G401.6 (cell line): Measurements from ENCODE around the gene ARPIN.
"Not testable (repeated sequence)": the region's sequence is repeated elsewhere in the genome, so short reads cannot be mapped to it uniquely, and the experiment has no call there.

Source experiments
- FAIRE-seq: peaks from 2 replicates; lab custom pipeline; 2012; peaks lifted over from hg19 to GRCh38; lab: Jason Lieb, UNC

Gene ARPIN

GRCh38 chr15:89877083-89877425 is 35.7 kb downstream of the ARPIN start:
- FAIRE-seq: no peak

GRCh38 chr15:89876396-89877082 is 36.2 kb downstream of the ARPIN start:
- FAIRE-seq: no peak

- FAIRE-seq: no peak
Measured at GRCh38 chr15:89875741-89876140, 37.0 kb downstream of the ARPIN start.

- peak; percentile 60 for FAIRE-seq
Measured at GRCh38 chr15:89874926-89875564, 37.7 kb downstream of the ARPIN start.

GRCh38 chr15:89870688-89871288 is 42.0 kb downstream of the ARPIN start:
- FAIRE-seq: no peak

- no peak for FAIRE-seq
Measured at GRCh38 chr15:89870006-89870405, 42.7 kb downstream of the ARPIN start.

- FAIRE-seq: not testable (repeated sequence)
Measured at GRCh38 chr15:89869490-89869889, 43.3 kb downstream of the ARPIN start.

GRCh38 chr15:89864958-89865739 is 47.6 kb downstream of the ARPIN start:
- FAIRE-seq: no peak

- FAIRE-seq: no peak
Measured at GRCh38 chr15:89863918-89864317, 48.8 kb downstream of the ARPIN start.

- FAIRE-seq: no peak
Measured at GRCh38 chr15:89860891-89861290, 51.9 kb downstream of the ARPIN start.

GRCh38 chr15:89860431-89860830 is 52.3 kb downstream of the ARPIN start:
- FAIRE-seq: no peak

- FAIRE-seq: no peak
Measured at GRCh38 chr15:89858661-89859458, 53.9 kb downstream of the ARPIN start.

- no peak for FAIRE-seq
Measured at GRCh38 chr15:89857673-89858072, 55.1 kb downstream of the ARPIN start.

GRCh38 chr15:89855948-89856347 is 56.8 kb downstream of the ARPIN start:
- no peak for FAIRE-seq

GRCh38 chr15:89854863-89855262 is 57.9 kb downstream of the ARPIN start:
- FAIRE-seq: not testable (repeated sequence)

- FAIRE-seq: no peak
Measured at GRCh38 chr15:89852342-89852995, 60.3 kb downstream of the ARPIN start.

GRCh38 chr15:89851673-89852341 is 60.9 kb downstream of the ARPIN start:
- no peak for FAIRE-seq

GRCh38 chr15:89848970-89849292 is 63.8 kb downstream of the ARPIN start:
- FAIRE-seq: no peak

GRCh38 chr15:89847101-89847500 is 65.7 kb downstream of the ARPIN start:
- FAIRE-seq: no peak

- FAIRE-seq: no peak
Measured at GRCh38 chr15:89845305-89845893, 67.4 kb downstream of the ARPIN start.
